ENCODE measurements around the gene CST9L.

DNA sequence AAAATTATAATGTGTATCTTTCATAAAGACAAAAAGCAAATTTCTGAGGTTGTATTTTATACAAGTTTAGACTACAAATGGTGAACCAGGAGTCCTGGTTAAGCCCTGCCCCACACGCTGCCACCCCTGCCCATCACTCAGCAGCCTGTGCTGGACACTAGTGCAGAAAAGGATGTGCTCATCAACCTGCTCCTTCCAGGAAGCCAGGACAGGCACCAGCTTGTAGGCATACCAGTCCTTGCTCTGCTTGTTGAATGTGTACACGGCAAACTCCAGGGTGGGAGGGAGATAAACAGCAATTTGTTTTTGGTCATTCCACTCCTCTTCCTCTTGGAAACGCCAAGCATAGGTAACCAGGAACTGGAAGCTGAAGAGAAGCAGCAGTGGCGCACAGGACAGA lies 18.1 kb downstream of the CST9L start:
- TF ChIP-seq, protein P1, sequence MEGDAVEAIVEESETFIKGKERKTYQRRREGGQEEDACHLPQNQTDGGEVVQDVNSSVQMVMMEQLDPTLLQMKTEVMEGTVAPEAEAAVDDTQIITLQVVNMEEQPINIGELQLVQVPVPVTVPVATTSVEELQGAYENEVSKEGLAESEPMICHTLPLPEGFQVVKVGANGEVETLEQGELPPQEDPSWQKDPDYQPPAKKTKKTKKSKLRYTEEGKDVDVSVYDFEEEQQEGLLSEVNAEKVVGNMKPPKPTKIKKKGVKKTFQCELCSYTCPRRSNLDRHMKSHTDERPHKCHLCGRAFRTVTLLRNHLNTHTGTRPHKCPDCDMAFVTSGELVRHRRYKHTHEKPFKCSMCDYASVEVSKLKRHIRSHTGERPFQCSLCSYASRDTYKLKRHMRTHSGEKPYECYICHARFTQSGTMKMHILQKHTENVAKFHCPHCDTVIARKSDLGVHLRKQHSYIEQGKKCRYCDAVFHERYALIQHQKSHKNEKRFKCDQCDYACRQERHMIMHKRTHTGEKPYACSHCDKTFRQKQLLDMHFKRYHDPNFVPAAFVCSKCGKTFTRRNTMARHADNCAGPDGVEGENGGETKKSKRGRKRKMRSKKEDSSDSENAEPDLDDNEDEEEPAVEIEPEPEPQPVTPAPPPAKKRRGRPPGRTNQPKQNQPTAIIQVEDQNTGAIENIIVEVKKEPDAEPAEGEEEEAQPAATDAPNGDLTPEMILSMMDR (conservative IDR thresholded peaks at IDR 0.05; ENCODE audit: low read depth, low read length), result no peak
- no peak for TF ChIP-seq EZH2 (IDR thresholded peaks at IDR 0.05; ENCODE audit: borderline replicate concordance, low read depth, low read length, poor library complexity, severe bottlenecking)
